ENCODE data around the gene CALCOCO2.

GRCh38 chr17:48878920-48879898, 48.4 kb downstream of the CALCOCO2 start:
- TF ChIP-seq CTCF (IDR thresholded peaks at IDR 0.05; ENCODE audit: low read depth, low read length, poor library complexity, severe bottlenecking) (peak; percentile 97), EZH2phosphoT487 (IDR thresholded peaks at IDR 0.05; ENCODE audit: borderline replicate concordance, low read length) (no peak)
